ENCODE data around the gene CCL27.

The CCL27 gene

DNA sequence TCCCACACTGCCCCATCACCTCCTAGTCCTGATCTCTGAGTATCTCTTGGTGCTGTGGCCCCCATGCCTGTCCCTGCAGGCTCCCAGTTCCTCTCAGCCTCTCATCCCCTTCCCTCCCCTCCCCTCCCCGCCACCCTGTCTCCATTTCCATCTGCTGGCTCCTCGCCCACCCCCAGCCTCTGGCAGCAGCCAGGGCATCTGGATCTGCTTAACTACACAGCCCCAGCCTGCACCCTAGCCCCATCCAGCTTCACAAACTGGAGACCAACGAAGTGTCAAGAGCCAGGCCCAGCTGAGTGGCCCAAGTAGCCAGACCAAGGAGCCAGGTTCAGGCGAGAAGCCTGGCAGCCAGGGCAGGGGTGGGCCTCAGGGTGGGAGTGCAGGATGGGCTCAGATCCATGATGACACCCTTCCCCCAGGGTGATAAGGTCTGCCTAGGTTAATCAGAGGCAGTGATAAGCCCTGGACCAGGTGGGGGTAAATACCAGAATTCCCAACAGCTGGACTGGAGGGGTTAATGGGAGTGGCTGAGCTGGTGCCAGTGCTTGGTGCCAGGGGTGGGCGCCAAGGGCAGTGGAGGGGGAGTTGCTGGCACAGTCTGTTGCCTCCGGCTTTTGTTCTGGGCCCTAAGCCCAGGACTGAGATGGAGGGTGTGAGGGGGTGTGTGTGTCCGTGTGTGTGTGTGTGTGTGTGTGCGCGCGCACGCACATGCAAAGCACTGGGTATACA is 8.0 kb downstream of the CCL27 start:
- Histone ChIP-seq H3K4me1 (ENCODE audit: insufficient read depth, insufficient read length) (peaks cover 26% of the 10 kb centered on the region), H3K9me3 (ENCODE audit: insufficient read depth, low read length) (no peaks in the 10 kb centered on the region), H3K36me3 (ENCODE audit: insufficient read depth, insufficient read length, low read length) (peaks cover 17% of the 10 kb centered on the region), H3K27me3 (ENCODE audit: insufficient read depth, insufficient read length) (no peaks in the 10 kb centered on the region), H3K4me3 (ENCODE audit: insufficient read length, low read depth) (no peak overlapping the region), H3K9ac (ENCODE audit: insufficient read length, low read depth) (no peak overlapping the region)
- TF ChIP-seq SUZ12 (IDR thresholded peaks at IDR 0.05; ENCODE audit: extremely low read depth, insufficient read depth, insufficient read length) (no peak), ZNF274 (IDR thresholded peaks at IDR 0.05; ENCODE audit: low read depth, low read length) (no peak), YY1 (IDR thresholded peaks at IDR 0.05; ENCODE audit: insufficient read depth, insufficient read length) (no peak)
- DNase-seq (ENCODE audit: low read depth, low spot score) = no peak

- no peaks in the 10 kb centered on the region for H3K9me3 ChIP-seq (ENCODE audit: insufficient read depth, low read length)
- H3K4me1 ChIP-seq (ENCODE audit: insufficient read depth, insufficient read length) = peaks cover 26% of the 10 kb centered on the region
- H3K27me3 ChIP-seq (ENCODE audit: insufficient read depth, insufficient read length) = no peaks in the 10 kb centered on the region
- no peak for DNase-seq (ENCODE audit: low read depth, low spot score)
- H3K36me3 ChIP-seq (ENCODE audit: insufficient read depth, insufficient read length, low read length) = peaks cover 27% of the 10 kb centered on the region
- H3K9ac ChIP-seq (ENCODE audit: insufficient read length, low read depth) = peak overlapping the region; percentile 51
- TF ChIP-seq YY1 (IDR thresholded peaks at IDR 0.05; ENCODE audit: insufficient read depth, insufficient read length) = no peak
- no peak for TF ChIP-seq ZNF274 (IDR thresholded peaks at IDR 0.05; ENCODE audit: low read depth, low read length)
- TF ChIP-seq SUZ12 (IDR thresholded peaks at IDR 0.05; ENCODE audit: extremely low read depth, insufficient read depth, insufficient read length) = no peak
- no peak overlapping the region for H3K4me3 ChIP-seq (ENCODE audit: insufficient read length, low read depth)
Observed at GRCh38 chr9:34653151-34654072, 9.0 kb downstream of the CCL27 start.

GRCh38 chr9:34652602-34653000 is 9.9 kb downstream of the CCL27 start:
- H3K9me3 ChIP-seq (ENCODE audit: insufficient read depth, low read length) = no peaks in the 10 kb centered on the region
- H3K4me3 ChIP-seq (ENCODE audit: insufficient read length, low read depth) = peak overlapping the region; percentile 12
- peak overlapping the region; percentile 77 for H3K9ac ChIP-seq (ENCODE audit: insufficient read length, low read depth)
- H3K27me3 ChIP-seq (ENCODE audit: insufficient read depth, insufficient read length) = no peaks in the 10 kb centered on the region
- TF ChIP-seq ZNF274 (IDR thresholded peaks at IDR 0.05; ENCODE audit: low read depth, low read length) (no peak), SUZ12 (IDR thresholded peaks at IDR 0.05; ENCODE audit: extremely low read depth, insufficient read depth, insufficient read length) (no peak), YY1 (IDR thresholded peaks at IDR 0.05; ENCODE audit: insufficient read depth, insufficient read length) (no peak)
- peaks cover 30% of the 10 kb centered on the region for H3K4me1 ChIP-seq (ENCODE audit: insufficient read depth, insufficient read length)
- DNase-seq (ENCODE audit: low read depth, low spot score) = no peak
- H3K36me3 ChIP-seq (ENCODE audit: insufficient read depth, insufficient read length, low read length) = peaks cover 35% of the 10 kb centered on the region

DNA sequence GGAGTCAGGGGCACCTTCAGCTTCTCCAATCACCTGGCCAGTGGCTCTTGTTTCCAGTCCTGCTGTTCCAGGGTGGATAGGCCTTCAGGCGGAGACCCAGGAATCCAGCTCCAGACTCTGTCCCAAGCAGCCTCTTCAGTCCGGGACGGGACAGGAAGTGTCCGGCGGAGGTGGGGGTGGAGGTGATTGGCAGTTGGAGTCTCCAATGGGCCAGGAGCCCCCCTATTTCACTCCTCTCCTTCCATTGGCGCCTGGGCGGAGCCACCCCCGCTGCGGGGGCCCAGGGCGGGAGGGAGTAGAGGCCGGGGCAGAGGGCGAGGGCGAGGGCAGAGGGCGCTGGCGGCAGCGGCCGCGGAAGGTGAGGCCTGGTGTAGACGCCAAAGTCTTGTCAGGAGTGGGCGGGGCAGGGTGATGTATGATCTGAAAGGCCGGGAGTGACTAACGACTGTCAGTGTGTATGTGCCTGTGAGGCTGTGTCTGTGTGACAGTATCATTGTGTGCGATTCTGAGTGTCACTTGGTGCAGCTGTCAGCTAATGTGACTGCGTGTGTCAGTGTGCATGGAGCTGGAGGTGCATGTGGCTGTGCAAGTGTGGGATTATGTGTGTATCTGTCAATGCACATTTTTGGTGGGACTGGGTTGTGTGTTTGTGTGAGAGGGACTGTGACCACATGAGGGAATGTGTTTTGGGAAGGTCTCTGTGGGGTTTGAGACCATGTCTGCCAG is 10.4 kb downstream of the CCL27 start, which contains the start of gene IL11RA:
Gene IL11RA (plus strand): TSS at position 310 of the 726 bp plus-strand sequence. CDS start 3,033 bp downstream, outside the sequence.
- H3K9ac ChIP-seq (ENCODE audit: insufficient read length, low read depth) = peak within 1 kb of the TSS; percentile 77
- no peak for TF ChIP-seq YY1 (IDR thresholded peaks at IDR 0.05; ENCODE audit: insufficient read depth, insufficient read length)
- DNase-seq (ENCODE audit: low read depth, low spot score) = peak; percentile 85
- H3K9me3 ChIP-seq (ENCODE audit: insufficient read depth, low read length) = no peaks in the 10 kb centered on the region
- H3K4me1 ChIP-seq (ENCODE audit: insufficient read depth, insufficient read length) = peaks cover 34% of the 10 kb centered on the region
- H3K36me3 ChIP-seq (ENCODE audit: insufficient read depth, insufficient read length, low read length) = peaks cover 39% of the 10 kb centered on the region
- H3K4me3 ChIP-seq (ENCODE audit: insufficient read length, low read depth) = peak within 1 kb of the TSS; percentile 45
- no peaks in the 10 kb centered on the region for H3K27me3 ChIP-seq (ENCODE audit: insufficient read depth, insufficient read length)

GRCh38 chr9:34651321-34651720 is 11.1 kb downstream of the CCL27 start:
- H3K9me3 ChIP-seq (ENCODE audit: insufficient read depth, low read length) = no peaks in the 10 kb centered on the region
- DNase-seq (ENCODE audit: low read depth, low spot score) = no peak
- H3K36me3 ChIP-seq (ENCODE audit: insufficient read depth, insufficient read length, low read length) = peaks cover 39% of the 10 kb centered on the region
- no peak for TF ChIP-seq ZNF274 (IDR thresholded peaks at IDR 0.05; ENCODE audit: low read depth, low read length)
- TF ChIP-seq YY1 (IDR thresholded peaks at IDR 0.05; ENCODE audit: insufficient read depth, insufficient read length) = no peak
- no peak for TF ChIP-seq SUZ12 (IDR thresholded peaks at IDR 0.05; ENCODE audit: extremely low read depth, insufficient read depth, insufficient read length)
- peaks cover 34% of the 10 kb centered on the region for H3K4me1 ChIP-seq (ENCODE audit: insufficient read depth, insufficient read length)
- H3K27me3 ChIP-seq (ENCODE audit: insufficient read depth, insufficient read length) = no peaks in the 10 kb centered on the region
- peak overlapping the region; percentile 67 for H3K9ac ChIP-seq (ENCODE audit: insufficient read length, low read depth)
- peak overlapping the region; percentile 45 for H3K4me3 ChIP-seq (ENCODE audit: insufficient read length, low read depth)

- Histone ChIP-seq H3K36me3 (ENCODE audit: insufficient read depth, insufficient read length, low read length) (peaks cover 39% of the 10 kb centered on the region), H3K9ac (ENCODE audit: insufficient read length, low read depth) (peak overlapping the region; percentile 67), H3K9me3 (ENCODE audit: insufficient read depth, low read length) (no peaks in the 10 kb centered on the region), H3K4me3 (ENCODE audit: insufficient read length, low read depth) (no peak overlapping the region), H3K27me3 (ENCODE audit: insufficient read depth, insufficient read length) (no peaks in the 10 kb centered on the region), H3K4me1 (ENCODE audit: insufficient read depth, insufficient read length) (peaks cover 34% of the 10 kb centered on the region)
- TF ChIP-seq ZNF274 (IDR thresholded peaks at IDR 0.05; ENCODE audit: low read depth, low read length) = no peak
- TF ChIP-seq YY1 (IDR thresholded peaks at IDR 0.05; ENCODE audit: insufficient read depth, insufficient read length) = no peak
- no peak for TF ChIP-seq SUZ12 (IDR thresholded peaks at IDR 0.05; ENCODE audit: extremely low read depth, insufficient read depth, insufficient read length)
- no peak for DNase-seq (ENCODE audit: low read depth, low spot score)
Observed at GRCh38 chr9:34650816-34651215, 11.6 kb downstream of the CCL27 start.

Measured in NT2/D1 (cell line).